Activated B cell treated with CpG ODN at 0.5 μM for 24 hours (primary cell): ENCODE results near the gene IDE. TPM values are rescaled to one million over a fixed set of nuclear protein-coding genes. Genes with fewer than 3 reads are reported as not detected.

Experiments used
- ATAC-seq: fragments of 200-7000 bp; cut with Tn5 transposase; one replicate; pipeline ENCODE4 v1.10.0; 2021; ENCODE audit warnings: low read depth, mild to moderate bottlenecking, moderate library complexity
- CTCF ChIA-PET: fragments of 350-600 bp; sonication (Branson Sonifier 250); formaldehyde crosslinking; loops from one replicate; lab custom pipeline; 2021; ENCODE audit warnings: antibody characterized with exemption; lab: Charles Lee
- POLR2A ChIA-PET: fragments of 350-600 bp; sonication (Branson Sonifier 250); formaldehyde crosslinking; loops from one replicate; lab custom pipeline; 2021; ENCODE audit warnings: antibody characterized with exemption; lab: Charles Lee
- DNase-seq: peaks from one replicate; pipeline ENCODE4 v3.0.0; 2022
- H3K27ac Mint-ChIP-seq: one replicate; pipeline ENCODE4 v1.8.0; 2020; ENCODE audit warnings: mixed read lengths
- H3K27me3 Mint-ChIP-seq: one replicate; pipeline ENCODE4 v1.8.0; 2021; ENCODE audit warnings: mixed read lengths
- H3K36me3 Mint-ChIP-seq: one replicate; pipeline ENCODE4 v1.8.0; 2021; ENCODE audit warnings: low read depth, mixed read lengths
- H3K4me1 Mint-ChIP-seq: one replicate; pipeline ENCODE4 v1.8.0; 2021; ENCODE audit warnings: mixed read lengths
- H3K4me3 Mint-ChIP-seq: one replicate; pipeline ENCODE4 v1.8.0; 2020; ENCODE audit warnings: mild to moderate bottlenecking, mixed read lengths
- H3K9me3 Mint-ChIP-seq: one replicate; pipeline ENCODE4 v1.8.0; 2020; ENCODE audit warnings: mixed read lengths
- CTCF ChIP-seq: fragments of 200-600 bp; IDR thresholded peaks from one replicate; pipeline ENCODE4 v1.8.0; 2022; ENCODE audit warnings: antibody characterized with exemption, mild to moderate bottlenecking
- intact Hi-C: fragments of 100-400 bp; cut with micrococcal nuclease; formaldehyde crosslinking; loops from one replicate; pipeline ENCODE4 v1.15.1; 2024
- total RNA-seq: library from RNA; stranded (reverse); gene quantifications from 2 replicates; pipeline ENCODE4 v1.2.3, GENCODE V29; 2022

The IDE gene
- total RNA-seq, 1 donor from 2014 or later: 39.2 TPM

GRCh38 chr10:92541583-92541982, 32.3 kb downstream of the IDE start:
- Mint-ChIP-seq H3K4me1 (peaks cover 38% of the 10 kb centered on the region), H3K27me3 (no peaks in the 10 kb centered on the region), H3K36me3 (peaks cover 8% of the 10 kb centered on the region), H3K27ac (no peak overlapping the region), H3K4me3 (no peak overlapping the region), H3K9me3 (no peaks in the 10 kb centered on the region)
- no peak for TF ChIP-seq CTCF
- intact Hi-C loops: no loop called here
- DNase-seq: no peak
- no peak for ATAC-seq
- ChIA-PET CTCF (interaction anchor here (0.5 to 0.6 kb wide), 2 partner anchors 22 to 37 kb away, joined by 3 to 5 read pairs; no protein-coding TSS in a partner anchor), POLR2A (interaction anchor here (0.6 to 1.3 kb wide), 2 partner anchors 16 to 33 kb away, joined by 3 to 4 read pairs; partner anchors contain the start of gene IDE)

- no peak for TF ChIP-seq CTCF
- ChIA-PET CTCF (no interaction called here), POLR2A (interaction anchor here (0.7 kb wide), 1 partner anchor 85 kb away, joined by 3 read pairs; no protein-coding TSS in a partner anchor)
- DNase-seq (no peak), ATAC-seq (no peak)
- Mint-ChIP-seq H3K4me1 (peaks cover 26% of the 10 kb centered on the region), H3K27me3 (no peaks in the 10 kb centered on the region), H3K4me3 (no peak overlapping the region), H3K36me3 (peaks cover 26% of the 10 kb centered on the region), H3K9me3 (no peaks in the 10 kb centered on the region), H3K27ac (no peak overlapping the region)
- intact Hi-C loops: loop anchor here (5.0 kb wide), 1 partner anchor 34 kb away; the partner anchor contains the start of gene IDE
Observed at GRCh38 chr10:92538231-92538958, 35.5 kb downstream of the IDE start.

- Mint-ChIP-seq H3K4me1 (no peaks in the 10 kb centered on the region), H3K27me3 (no peaks in the 10 kb centered on the region), H3K9me3 (no peaks in the 10 kb centered on the region), H3K4me3 (no peak overlapping the region), H3K36me3 (peaks cover 55% of the 10 kb centered on the region), H3K27ac (no peak overlapping the region)
- POLR2A ChIA-PET: no interaction called here
- CTCF ChIA-PET: interaction anchor here (1.5 kb wide), 1 partner anchor 43 kb away, joined by 5 read pairs; the partner anchor contains the start of gene IDE
- no peak for TF ChIP-seq CTCF
- ATAC-seq (no peak), DNase-seq (no peak)
- intact Hi-C loops: no loop called here
Observed at GRCh38 chr10:92530891-92531535, 42.9 kb downstream of the IDE start.

GRCh38 chr10:92530421-92530820, 43.5 kb downstream of the IDE start:
- Mint-ChIP-seq H3K4me3 (no peak overlapping the region), H3K27me3 (no peaks in the 10 kb centered on the region), H3K9me3 (no peaks in the 10 kb centered on the region), H3K36me3 (peaks cover 52% of the 10 kb centered on the region), H3K4me1 (no peaks in the 10 kb centered on the region), H3K27ac (no peak overlapping the region)
- POLR2A ChIA-PET: no interaction called here
- DNase-seq (no peak), ATAC-seq (no peak)
- intact Hi-C loops: no loop called here
- no peak for TF ChIP-seq CTCF
- CTCF ChIA-PET: interaction anchor here (1.5 kb wide), 1 partner anchor 44 kb away, joined by 5 read pairs; the partner anchor contains the start of gene IDE

- POLR2A ChIA-PET: no interaction called here
- no peak for DNase-seq
- H3K36me3 Mint-ChIP-seq: peaks cover 34% of the 10 kb centered on the region
- ATAC-seq: no peak
- no peak overlapping the region for H3K27ac Mint-ChIP-seq
- TF ChIP-seq CTCF: no peak
- CTCF ChIA-PET: interaction anchor here (1.3 kb wide), 2 partner anchors 11 to 45 kb away, joined by 3 to 4 read pairs; no protein-coding TSS in a partner anchor
- H3K9me3 Mint-ChIP-seq: no peaks in the 10 kb centered on the region
- no peak overlapping the region for H3K4me3 Mint-ChIP-seq
- H3K4me1 Mint-ChIP-seq: no peaks in the 10 kb centered on the region
- H3K27me3 Mint-ChIP-seq: no peaks in the 10 kb centered on the region
- intact Hi-C loops: no loop called here
Observed at GRCh38 chr10:92527716-92528115, 46.2 kb downstream of the IDE start.
